Measurements from ENCODE around the gene PPM1L.

DNA sequence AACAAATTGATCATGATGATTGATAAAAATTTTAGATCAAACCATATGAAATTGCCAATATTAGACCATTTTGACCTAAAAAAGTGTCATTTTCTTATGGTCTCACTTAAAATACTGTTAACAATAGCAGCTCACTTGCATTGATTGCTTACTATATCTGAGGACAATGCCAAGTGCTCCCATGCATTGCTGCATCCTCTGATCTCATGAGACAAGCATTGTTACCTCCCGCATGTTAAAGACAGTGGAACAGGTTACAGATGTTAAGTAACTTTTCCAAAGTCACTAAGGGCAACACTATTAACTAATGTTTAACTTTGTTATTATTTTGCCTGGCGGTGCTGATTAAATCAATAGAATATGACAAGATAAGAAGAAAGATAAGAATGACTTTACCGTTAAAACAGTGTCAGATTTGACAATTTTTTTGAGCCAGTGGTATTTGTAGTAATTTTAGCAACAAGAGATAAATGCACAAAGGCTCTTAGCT lies 69.3 kb downstream of the PPM1L start:
- TF ChIP-seq EZH2phosphoT487 (IDR thresholded peaks at IDR 0.05; ENCODE audit: low read depth) = no peak
- TF ChIP-seq, protein P1, sequence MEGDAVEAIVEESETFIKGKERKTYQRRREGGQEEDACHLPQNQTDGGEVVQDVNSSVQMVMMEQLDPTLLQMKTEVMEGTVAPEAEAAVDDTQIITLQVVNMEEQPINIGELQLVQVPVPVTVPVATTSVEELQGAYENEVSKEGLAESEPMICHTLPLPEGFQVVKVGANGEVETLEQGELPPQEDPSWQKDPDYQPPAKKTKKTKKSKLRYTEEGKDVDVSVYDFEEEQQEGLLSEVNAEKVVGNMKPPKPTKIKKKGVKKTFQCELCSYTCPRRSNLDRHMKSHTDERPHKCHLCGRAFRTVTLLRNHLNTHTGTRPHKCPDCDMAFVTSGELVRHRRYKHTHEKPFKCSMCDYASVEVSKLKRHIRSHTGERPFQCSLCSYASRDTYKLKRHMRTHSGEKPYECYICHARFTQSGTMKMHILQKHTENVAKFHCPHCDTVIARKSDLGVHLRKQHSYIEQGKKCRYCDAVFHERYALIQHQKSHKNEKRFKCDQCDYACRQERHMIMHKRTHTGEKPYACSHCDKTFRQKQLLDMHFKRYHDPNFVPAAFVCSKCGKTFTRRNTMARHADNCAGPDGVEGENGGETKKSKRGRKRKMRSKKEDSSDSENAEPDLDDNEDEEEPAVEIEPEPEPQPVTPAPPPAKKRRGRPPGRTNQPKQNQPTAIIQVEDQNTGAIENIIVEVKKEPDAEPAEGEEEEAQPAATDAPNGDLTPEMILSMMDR (IDR thresholded peaks at IDR 0.05; ENCODE audit: low read depth, low read length) = no peak
